UCSD-AML1 (cell line): ENCODE measurements around the gene NOBOX.
"Not testable (repeated sequence)": the region's sequence is repeated elsewhere in the genome, so short reads cannot be mapped to it uniquely, and the experiment has no call there.

ENCODE experiments used
- DNase-seq: peaks from one replicate; lab custom pipeline; 2025; ENCODE audit not compliant: unreplicated experiment; lab: John Stamatoyannopoulos, UW

NOBOX gene

DNA sequence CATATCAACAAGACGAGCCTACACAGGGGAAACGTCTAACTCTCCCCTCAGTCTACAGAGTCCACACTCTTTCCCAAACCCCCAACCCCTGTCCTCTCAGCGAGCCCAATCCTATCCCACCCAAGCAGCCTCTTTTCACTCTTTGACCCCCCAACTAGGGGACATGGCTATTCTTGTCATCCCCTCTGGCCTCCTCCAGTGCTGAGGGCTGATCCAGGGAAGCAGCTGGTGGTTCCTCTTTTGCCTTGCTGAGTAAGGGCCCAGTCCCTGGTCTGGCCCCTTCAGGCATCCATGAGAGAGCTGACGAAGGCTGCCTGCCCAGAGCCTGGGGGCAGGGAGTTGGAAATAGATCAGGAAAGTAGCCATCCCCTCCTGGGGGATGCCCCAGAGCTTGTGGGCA, 6.4 kb downstream of the NOBOX start:
- DNase-seq, result peak; percentile 7

DNA sequence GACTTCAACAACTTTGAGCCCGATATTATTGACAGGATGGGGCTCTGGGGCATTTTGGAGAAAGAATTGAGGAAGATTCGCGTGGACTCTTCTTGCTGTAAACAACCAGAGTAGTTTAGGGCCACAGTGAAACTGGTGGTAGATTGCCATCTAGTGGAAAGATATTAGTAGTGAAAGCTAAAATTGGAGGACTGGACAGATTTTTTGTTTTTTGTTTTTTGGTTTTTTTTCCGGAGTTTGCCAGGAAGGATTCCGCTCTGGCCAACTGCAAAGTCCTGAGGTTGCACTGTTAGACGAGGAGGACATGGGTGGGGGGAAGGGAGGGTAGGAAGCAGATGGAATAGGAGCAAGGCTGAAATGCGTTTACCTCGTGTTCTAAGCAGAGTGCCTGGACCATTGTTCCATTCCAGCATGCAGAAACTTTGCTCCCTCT, 11.7 kb downstream of the NOBOX start:
- peak; percentile 8 for DNase-seq

DNA sequence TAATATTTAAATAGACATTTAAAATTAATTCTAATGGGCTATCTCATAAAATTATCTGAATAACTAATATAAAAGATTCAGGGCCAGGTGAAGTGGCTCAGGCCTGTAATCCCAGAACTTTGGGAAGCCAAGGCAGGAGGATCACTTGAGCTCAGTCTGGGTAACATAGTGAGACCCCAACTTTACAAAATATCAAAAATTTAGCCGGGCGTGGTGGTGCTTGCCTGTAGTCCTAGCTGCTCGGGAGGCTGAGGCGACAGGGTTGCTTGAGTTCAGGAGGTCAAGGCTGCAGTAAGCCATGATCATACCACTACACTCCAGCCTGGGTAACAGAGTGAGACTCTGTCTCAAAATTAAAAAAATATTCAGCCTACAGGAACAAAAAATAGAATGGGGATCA, 12.5 kb downstream of the NOBOX start:
- DNase-seq, result no peak

DNA sequence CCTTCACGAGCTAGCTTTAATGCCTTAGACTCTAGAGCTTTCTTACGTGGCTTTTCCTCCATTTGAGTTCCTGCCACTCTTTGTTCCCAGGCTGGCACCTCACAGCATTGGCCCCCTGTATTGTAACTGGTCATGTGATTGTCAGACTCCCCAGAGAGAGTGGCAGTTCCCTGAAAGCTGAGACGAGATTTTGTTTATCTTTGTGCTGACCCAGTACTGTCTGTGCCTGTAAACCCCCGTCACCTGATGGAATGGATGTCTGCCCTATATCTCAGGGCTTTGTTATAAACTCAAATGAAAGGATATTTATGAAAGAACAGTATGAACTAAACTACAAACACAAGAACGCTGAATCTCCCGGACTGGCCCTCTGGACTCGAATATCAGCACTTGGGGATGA, 13.0 kb downstream of the NOBOX start:
- DNase-seq, result no peak

DNA sequence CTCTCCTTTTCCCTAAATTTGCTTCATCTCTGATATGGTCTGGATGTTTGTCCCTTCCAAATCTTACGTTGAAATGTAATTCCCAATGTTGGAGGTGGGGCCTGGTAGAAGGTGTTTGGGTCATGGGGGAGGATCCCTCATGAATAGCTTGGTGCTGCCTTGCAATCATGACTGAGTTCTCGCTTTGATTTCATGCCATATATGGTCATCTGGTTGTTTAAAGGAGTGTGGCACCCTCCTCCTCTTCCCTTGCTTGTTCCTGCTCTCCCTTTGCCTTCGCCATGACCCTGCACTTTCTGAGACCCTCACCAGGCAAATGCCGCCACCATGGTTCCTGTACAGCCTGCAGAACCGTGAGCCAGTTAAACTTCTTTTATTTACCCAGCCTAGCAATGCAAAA, 14.5 kb downstream of the NOBOX start:
- DNase-seq, result no peak

DNA sequence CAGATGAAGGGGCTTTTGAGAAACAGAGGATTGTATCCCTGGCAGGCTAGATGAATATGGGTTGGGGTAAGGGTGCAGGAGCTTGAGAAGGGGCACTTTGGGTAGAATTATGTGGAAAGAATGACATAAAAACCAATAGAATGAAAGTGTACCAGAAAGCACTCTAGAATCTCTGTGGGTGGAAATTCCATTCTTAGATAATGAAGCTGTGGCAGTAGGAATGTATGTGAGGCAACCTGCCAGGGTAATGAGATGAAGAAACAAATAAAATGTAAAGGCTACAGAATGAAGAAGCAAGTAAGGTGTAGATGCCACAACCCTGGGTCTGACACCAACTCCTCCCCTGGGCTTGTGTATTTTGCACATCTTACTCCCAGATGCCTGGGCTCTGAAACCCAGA, 16.8 kb downstream of the NOBOX start:
- no peak for DNase-seq

DNA sequence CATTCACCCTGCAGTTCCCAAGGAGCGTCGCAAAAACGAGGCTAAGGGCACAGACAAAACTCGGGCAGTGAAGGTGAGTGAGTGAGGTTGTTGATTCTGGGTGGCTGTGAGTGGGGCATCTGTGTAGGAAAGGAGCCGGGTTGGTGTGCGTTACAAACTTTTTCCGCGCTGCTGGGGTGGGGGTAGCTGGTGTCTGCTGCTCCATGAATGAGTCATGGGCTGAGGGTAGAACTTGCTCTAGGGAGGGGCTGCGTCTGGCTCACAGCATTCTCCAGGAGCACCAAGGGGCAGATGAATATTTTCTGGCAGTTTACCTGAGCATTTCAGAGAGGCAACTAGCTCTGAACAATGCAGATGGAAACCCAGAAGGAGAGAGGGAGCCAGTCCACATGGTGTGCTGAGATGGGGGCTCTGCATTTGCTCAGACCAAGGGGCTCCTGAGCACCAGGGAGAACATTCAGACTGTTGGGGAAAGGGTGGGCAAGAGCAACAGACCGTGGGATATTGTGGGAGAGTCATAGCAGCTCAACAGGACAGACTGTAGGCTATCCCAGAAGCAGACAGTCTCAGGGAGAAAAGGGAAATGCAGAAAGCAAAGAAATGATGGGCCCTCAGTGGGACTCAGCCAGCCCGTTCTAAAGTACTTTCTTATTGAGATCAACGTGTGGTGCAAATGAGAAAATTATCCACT, 18.8 kb downstream of the NOBOX start:
- no peak for DNase-seq

DNA sequence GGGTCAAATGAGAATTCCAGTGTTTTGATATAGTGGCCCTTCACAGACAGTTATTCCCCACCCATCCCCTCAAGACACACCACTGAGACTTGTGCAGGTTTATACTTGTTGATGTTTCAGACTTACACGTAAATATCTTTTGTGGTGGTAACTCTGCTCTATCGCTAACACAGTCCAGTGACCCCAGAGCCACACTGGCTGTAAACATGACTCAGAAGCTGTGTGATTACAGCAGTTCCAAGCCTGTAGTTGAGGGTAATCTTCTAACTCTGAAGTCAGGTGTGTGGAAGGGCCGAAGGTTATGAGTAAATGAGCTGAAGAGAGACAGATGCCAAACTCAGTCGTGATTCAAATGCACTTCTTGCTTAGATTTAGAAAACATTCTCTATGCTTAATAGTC, 19.4 kb downstream of the NOBOX start:
- DNase-seq, result no peak

DNA sequence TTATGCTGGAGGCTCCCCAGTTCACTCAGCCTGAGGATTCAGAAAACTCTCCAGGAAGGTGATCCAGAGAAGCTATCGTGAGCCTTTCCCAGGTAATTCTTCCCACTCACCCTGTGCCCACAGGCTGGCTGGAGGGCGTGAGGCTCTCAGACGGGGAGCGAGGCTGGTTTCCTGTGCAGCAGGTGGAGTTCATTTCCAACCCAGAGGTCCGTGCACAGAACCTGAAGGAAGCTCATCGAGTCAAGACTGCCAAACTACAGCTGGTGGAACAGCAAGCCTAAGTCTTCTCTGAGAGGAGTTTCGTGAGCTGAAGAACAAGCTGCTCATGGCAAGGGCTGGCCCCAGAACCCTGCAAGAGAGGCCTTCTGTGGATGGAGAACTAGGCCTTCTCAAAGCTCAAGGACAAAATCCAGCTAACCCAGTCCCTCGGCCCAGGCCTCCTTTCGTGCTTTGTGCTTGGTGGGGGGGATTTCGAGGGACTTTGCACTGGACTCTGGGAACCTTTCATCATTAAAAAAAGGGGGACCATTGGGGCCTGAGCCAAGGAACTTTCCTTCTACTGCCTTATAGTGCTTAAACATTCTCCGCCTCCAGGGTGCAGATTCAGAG, 23.6 kb downstream of the NOBOX start:
- DNase-seq, result no peak

DNA sequence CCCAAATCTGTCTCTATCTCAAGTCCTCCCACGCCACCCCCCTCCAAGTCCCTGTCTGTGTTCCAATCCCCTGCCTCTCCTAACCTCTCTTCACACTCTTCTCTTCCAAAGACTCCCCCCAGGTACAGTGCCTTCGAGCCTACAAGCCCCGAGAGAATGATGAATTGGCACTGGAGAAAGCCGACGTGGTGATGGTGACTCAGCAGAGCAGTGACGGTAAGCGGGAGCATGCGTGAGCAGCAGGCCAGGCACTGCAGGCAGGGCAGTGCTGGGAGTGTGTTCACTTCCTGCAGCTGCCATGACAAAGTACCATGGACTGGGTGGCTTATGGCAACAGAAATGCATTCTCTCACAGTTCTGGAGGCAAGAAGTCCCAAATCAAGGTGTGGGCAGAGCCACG, 24.8 kb downstream of the NOBOX start:
- no peak for DNase-seq

DNA sequence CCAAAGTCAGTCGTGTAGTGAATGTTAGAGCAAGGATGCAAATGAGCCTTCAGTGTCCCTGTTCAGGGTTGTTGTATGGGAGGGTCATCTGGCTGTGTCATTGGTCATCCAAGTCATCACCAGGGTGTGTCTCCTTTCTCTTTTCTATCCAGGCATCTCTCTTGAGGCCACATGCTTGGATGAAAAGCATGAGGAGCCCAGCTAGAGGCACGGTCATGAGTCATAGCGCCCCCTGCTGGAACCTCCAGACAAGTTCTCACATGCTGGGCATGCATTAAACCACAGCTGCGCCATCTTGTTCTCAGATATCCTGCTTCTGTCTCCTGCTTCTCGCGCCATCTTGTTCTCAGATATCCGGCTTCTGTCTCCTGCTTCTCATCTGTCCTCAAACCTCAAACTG, 34.3 kb downstream of the NOBOX start:
- not testable (repeated sequence) for DNase-seq

DNA sequence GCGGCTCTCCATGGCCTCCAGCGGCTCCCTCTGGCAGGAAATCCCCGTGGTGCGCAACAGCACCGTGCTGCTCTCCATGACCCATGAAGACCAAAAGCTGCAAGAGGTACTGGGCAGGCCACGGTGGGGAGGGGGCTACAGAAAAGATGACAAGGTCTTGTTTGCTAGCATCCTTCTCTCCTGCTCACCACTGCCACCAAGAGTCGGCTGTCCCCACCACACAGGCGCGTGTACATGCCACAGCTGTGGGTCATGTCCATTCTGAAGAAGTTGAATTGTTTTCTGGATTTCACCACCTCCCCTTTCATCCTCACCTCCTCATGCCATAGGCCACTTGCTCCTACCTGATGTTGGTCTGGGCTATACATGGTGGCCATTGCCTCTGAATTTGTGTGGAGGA, 36.2 kb downstream of the NOBOX start:
- DNase-seq, result not testable (repeated sequence)

DNA sequence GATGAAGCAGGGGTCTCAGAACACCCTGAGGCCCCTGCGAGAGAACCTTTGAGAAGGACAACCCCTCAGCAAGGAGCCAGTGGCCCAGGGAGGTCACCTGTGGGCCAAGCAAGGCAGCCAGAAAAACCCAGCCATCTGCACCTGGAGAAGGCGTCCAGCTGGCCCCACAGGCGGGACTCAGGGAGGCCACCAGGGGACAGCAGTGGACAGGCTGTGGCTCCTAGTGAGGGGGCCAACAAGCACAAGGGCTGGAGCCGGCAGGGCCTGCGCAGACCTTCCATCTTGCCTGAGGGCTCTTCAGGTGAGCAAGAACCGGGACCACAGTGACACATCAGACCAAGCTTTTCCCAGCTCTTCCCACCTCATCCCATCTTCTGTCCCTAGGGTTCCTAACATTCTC, 38.0 kb downstream of the NOBOX start:
- DNase-seq, result not testable (repeated sequence)

DNA sequence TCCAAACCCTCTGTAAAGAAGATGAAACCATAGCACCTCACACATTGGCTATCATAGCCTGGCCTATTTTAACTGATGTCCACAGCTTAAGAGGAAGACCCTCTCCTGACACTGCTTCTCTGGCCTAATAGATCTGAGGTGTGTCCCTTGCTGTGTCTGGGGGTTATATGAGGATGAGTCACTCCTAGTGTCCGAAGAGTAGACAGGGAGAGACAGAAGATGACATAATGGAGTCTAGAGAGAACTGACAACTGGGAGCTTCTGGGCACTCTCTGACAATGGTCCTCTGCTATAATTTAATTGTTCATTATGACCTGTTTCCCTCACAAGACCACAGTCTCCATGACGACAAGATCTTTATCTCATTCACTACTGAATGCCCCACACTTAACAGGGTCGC, 41.4 kb downstream of the NOBOX start:
- not testable (repeated sequence) for DNase-seq

DNA sequence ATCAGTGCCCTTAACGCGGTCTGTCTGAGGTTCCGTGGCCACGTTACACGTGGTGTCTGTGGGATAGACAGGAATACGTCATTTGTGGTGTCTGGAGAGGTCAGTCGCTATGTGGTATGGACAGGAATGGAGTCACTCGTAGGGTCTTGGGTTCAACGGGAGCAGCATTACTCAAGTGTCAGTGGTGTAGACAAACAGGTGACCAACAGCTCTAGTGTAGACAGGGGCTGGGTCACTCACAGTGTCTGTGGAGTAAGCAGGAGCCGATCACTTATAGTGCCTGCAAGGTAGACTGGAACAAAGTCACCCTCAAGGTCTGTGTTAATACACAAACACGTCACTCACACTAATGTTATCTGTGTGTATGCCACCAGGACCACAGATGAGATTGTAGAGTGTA, 46.6 kb downstream of the NOBOX start:
- DNase-seq, result not testable (repeated sequence)

DNA sequence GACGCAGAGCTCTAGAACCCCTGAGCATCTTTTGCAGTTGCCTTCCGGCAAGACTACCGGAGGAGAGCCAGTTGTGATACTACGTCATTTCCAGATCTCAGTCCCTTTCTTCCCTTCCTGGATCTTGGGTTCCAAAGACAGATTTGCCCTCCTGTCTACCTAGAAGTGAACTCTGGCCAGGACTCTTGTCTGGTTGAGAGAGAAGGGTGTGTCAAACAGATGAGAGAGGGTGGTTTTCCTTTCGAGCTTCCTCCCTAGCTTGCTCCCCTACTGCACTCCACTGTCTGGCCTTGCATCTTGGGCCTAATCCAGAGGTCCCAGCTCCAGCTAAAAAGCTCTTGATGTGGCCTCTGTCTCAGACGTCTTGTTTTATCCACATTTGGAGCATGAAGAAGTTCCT, 47.3 kb downstream of the NOBOX start:
- not testable (repeated sequence) for DNase-seq

DNA sequence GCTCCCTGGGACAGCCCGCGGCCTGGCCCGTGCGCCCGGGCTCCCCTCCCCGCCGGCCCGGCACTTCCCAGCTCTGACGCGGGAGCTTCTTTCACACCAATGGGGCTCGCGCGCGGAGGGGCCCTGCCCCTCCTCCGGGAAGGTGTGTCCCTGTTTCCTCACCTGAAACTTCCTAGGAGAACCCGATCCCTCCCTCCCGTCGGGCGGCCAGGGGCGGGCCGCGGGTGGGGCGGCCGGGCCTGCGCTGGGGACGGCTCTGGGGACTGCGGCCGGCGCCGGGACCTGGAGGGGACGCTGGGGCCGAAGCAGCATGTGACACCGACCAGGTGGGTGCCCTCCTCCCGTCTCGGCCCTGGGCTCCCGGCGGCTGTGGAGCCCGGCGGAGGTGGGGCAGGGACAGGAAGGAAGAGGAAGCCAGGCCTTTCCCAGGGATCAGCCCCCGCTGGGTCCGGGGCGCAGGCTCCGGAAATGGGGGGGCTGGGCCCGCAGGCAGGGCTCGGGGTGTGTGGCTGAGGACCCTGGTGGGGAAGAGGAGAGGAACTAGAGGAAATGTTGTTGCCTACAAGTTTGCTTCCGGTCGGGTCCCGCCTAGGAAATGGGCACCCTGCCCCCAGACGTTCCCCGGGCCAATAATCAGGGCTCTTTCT, 48.2 kb downstream of the NOBOX start, which contains the start of gene ARHGEF5:
TSS of gene ARHGEF5 (plus strand) at position 227 of the 647 bp plus-strand sequence. CDS start 7,268 bp downstream, outside the sequence.
- not testable (repeated sequence) for DNase-seq

DNA sequence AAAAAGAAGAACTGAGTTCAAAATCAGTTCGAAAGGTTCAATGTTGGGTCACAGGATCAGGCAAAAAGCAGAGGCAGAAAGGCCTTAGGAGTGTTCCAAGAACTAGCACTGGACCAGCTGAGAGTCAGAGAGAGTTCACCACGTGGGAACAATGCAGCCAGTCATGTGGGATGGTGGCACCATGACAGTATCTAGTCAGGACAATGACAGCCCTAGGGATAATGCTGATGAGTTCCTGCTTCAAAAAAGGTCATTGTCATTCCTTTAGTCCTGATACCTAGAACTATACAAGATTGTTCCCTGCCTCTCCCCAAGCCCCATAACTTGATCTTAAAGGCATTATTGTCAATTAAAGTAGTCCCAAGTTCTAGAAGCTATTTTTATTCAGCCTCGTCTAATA, 51.8 kb downstream of the NOBOX start:
- not testable (repeated sequence) for DNase-seq

DNA sequence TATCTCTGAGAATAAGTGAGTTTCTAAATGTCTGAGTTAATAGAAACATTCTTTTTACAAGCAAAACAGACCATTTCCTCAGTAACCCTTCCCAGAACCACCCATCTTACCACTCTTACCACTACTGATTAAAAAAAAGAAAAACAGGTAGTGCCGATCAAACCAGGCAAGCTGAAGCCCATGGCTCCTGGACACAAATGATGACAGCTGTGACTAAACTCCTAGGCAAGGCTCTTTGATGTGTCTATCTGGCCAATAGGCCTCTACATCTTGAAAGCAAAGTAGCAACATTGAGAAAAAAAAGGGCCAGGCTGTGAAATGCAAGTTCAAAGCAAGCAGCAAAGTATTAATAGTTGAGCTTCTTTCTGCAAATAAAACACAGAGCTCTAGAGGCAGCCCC, 54.9 kb downstream of the NOBOX start:
- DNase-seq, result not testable (repeated sequence)
